Amygdala (tissue), 56 donors: Measurements from ENCODE around the gene GJC2.
A peak's percentile ranks its signal among the peaks of the same experiment; 100 is the strongest.

Experiments used
- DNase-seq, 56 donors: peaks; one replicate each; lab custom pipeline; 2025; lab: John Stamatoyannopoulos, UW

Gene GJC2

GRCh38 chr1:228168563-228169270 lies 19.0 kb downstream of the GJC2 start:
- no peak for DNase-seq

GRCh38 chr1:228169345-228169744 lies 19.6 kb downstream of the GJC2 start:
- no peak for DNase-seq

GRCh38 chr1:228170666-228171065 lies 20.9 kb downstream of the GJC2 start:
- DNase-seq, result no peak

- DNase-seq, result no peak
Measured at GRCh38 chr1:228171221-228171891, 21.6 kb downstream of the GJC2 start.

GRCh38 chr1:228172591-228173527 lies 23.1 kb downstream of the GJC2 start:
- no peak for DNase-seq

GRCh38 chr1:228173528-228174481 lies 24.1 kb downstream of the GJC2 start:
- peak in 1 of 56 donors; percentile 31 for DNase-seq

- DNase-seq, result no peak
Measured at GRCh38 chr1:228174482-228175315, 25.0 kb downstream of the GJC2 start.

GRCh38 chr1:228175316-228176023 lies 25.7 kb downstream of the GJC2 start:
- DNase-seq, result no peak

GRCh38 chr1:228176024-228176395 lies 26.3 kb downstream of the GJC2 start:
- no peak for DNase-seq

- peak in 14 of 56 donors; percentile 12 to 67 (median 30) for DNase-seq
Measured at GRCh38 chr1:228176461-228177182, 26.9 kb downstream of the GJC2 start.

GRCh38 chr1:228177183-228177475 lies 27.4 kb downstream of the GJC2 start:
- DNase-seq, result no peak

GRCh38 chr1:228177721-228178710 lies 28.3 kb downstream of the GJC2 start:
- DNase-seq, result no peak

- no peak for DNase-seq
Measured at GRCh38 chr1:228178737-228179684, 29.3 kb downstream of the GJC2 start.

GRCh38 chr1:228180271-228180958 lies 30.7 kb downstream of the GJC2 start:
- no peak for DNase-seq
